A673 (cell line): ENCODE data around the gene CYP2D6. TPM values are rescaled to one million over a fixed set of nuclear protein-coding genes. Genes with fewer than 3 reads are reported as not detected.

Experiments used
- BruUV-seq: library from RNA; stranded (reverse); fragments of 400-500 nt; replicated peaks from 2 replicates; lab custom pipeline; 2021; lab: Mats Ljungman, UMichigan
- CTCF ChIA-PET: fragments of 300-600 bp; sonication (Branson Sonifier 250); formaldehyde crosslinking; loops from one replicate; lab custom pipeline; 2022; ENCODE audit warnings: antibody characterized with exemption; lab: Charles Lee
- POLR2A ChIA-PET: fragments of 300-600 bp; sonication (Branson Sonifier 250); formaldehyde crosslinking; loops from one replicate; lab custom pipeline; 2022; ENCODE audit warnings: antibody characterized with exemption; ENCODE audit not compliant: low non-redundant PET; lab: Charles Lee
- DNase-seq: peaks from one replicate; pipeline ENCODE4 v3.0.0-alpha.2; 2015; ENCODE audit warnings: low spot score
- H3K27ac ChIP-seq: fragments of 200-600 bp; sonication (generic); 2 replicates; pipeline ENCODE4 v1.5.1; 2016; ENCODE audit warnings: mixed run types, low read depth, mild to moderate bottlenecking, mixed read lengths, antibody characterized with exemption, low read length; ENCODE audit not compliant: poor library complexity, severe bottlenecking
- H3K27me3 ChIP-seq: fragments of 200-600 bp; sonication (generic); replicated peaks from 2 replicates; pipeline ENCODE4 v1.6.1; 2017; ENCODE audit warnings: mixed run types, low read depth, mild to moderate bottlenecking, mixed read lengths, antibody characterized with exemption, low read length; ENCODE audit not compliant: insufficient read depth, poor library complexity
- H3K36me3 ChIP-seq: fragments of 200-600 bp; sonication (generic); 2 replicates; pipeline ENCODE4 v1.6.1; 2016; ENCODE audit warnings: mixed run types, mild to moderate bottlenecking, mixed read lengths, antibody characterized with exemption, low read length; ENCODE audit not compliant: insufficient read depth, poor library complexity, severe bottlenecking
- H3K4me1 ChIP-seq: fragments of 200-600 bp; sonication (generic); 2 replicates; pipeline ENCODE4 v1.6.1; 2017; ENCODE audit warnings: mixed run types, mild to moderate bottlenecking, mixed read lengths, antibody characterized with exemption, low read length; ENCODE audit not compliant: insufficient read depth, poor library complexity, severe bottlenecking
- H3K4me3 ChIP-seq: fragments of 200-600 bp; sonication (generic); 2 replicates; pipeline ENCODE4 v1.5.1; 2016; ENCODE audit warnings: low read depth, mixed run types, mild to moderate bottlenecking, mixed read lengths, low read length; ENCODE audit not compliant: poor library complexity, severe bottlenecking
- H3K9me3 ChIP-seq: fragments of 200-600 bp; sonication (generic); 2 replicates; pipeline ENCODE4 v1.6.1; 2016; ENCODE audit warnings: mixed run types, low read depth, mild to moderate bottlenecking, mixed read lengths, antibody characterized with exemption, low read length; ENCODE audit not compliant: poor library complexity, severe bottlenecking
- CTCF ChIP-seq: fragments of 300-800, 200-600 bp; sonication (generic); conservative IDR thresholded peaks from 2 replicates; pipeline ENCODE4 v1.5.1; 2017; ENCODE audit warnings: low read depth, mild to moderate bottlenecking, antibody characterized with exemption, low read length, moderate library complexity, mixed read lengths
- EZH2 ChIP-seq: fragments of 200-600 bp; sonication (generic); IDR thresholded peaks from 2 replicates; pipeline ENCODE4 v1.6.1; 2017; ENCODE audit warnings: borderline replicate concordance, low read depth, mild to moderate bottlenecking, mixed read lengths, antibody characterized with exemption, low read length; ENCODE audit not compliant: poor library complexity, severe bottlenecking
- intact Hi-C: fragments of 100-400 bp; cut with micrococcal nuclease; formaldehyde crosslinking; loops from one replicate; pipeline ENCODE4 v1.10.0; 2022; ENCODE audit not compliant: unreplicated experiment
- total RNA-seq: library from RNA; stranded (reverse); gene quantifications from 2 replicates; pipeline ENCODE4 v1.2.3, GENCODE V29; 2021

The CYP2D6 gene
- total RNA-seq, 1 experiment from 2014 or later, result 2.4 TPM

- no peak for TF ChIP-seq CTCF
- TF ChIP-seq EZH2, result no peak
- no TSS peak for BruUV-seq
- ChIA-PET CTCF (no interaction called here), POLR2A (no interaction called here)
- Histone ChIP-seq H3K27me3 (no peaks in the 10 kb centered on the region), H3K4me3 (no peak overlapping the region), H3K36me3 (no peaks in the 10 kb centered on the region), H3K27ac (no peak overlapping the region), H3K9me3 (no peaks in the 10 kb centered on the region), H3K4me1 (peaks cover 8% of the 10 kb centered on the region)
- intact Hi-C loops, result no loop called here
- DNase-seq, result no peak
Measured at GRCh38 chr22:42177891-42178336, 47.3 kb upstream of the CYP2D6 start.

GRCh38 chr22:42176255-42176915 is 45.8 kb upstream of the CYP2D6 start:
- Histone ChIP-seq H3K27ac (no peak overlapping the region), H3K27me3 (no peaks in the 10 kb centered on the region), H3K9me3 (no peaks in the 10 kb centered on the region), H3K4me1 (peaks cover 23% of the 10 kb centered on the region), H3K4me3 (no peak overlapping the region), H3K36me3 (no peaks in the 10 kb centered on the region)
- BruUV-seq, result no TSS peak
- ChIA-PET POLR2A (no interaction called here), CTCF (no interaction called here)
- DNase-seq, result no peak
- TF ChIP-seq EZH2 (no peak), CTCF (no peak)
- intact Hi-C loops, result no loop called here

GRCh38 chr22:42174062-42174461 is 43.5 kb upstream of the CYP2D6 start:
- ChIA-PET CTCF (no interaction called here), POLR2A (interaction anchor here (0.5 kb wide), 1 partner anchor 17 kb away, joined by 5 read pairs; no protein-coding TSS in a partner anchor)
- no peaks in the 10 kb centered on the region for H3K27me3 ChIP-seq
- no TSS peak for BruUV-seq
- DNase-seq, result no peak
- TF ChIP-seq CTCF, result no peak
- TF ChIP-seq EZH2, result no peak
- intact Hi-C loops, result no loop called here
- peaks cover 6% of the 10 kb centered on the region for H3K36me3 ChIP-seq
- no peak overlapping the region for H3K27ac ChIP-seq
- no peak overlapping the region for H3K4me3 ChIP-seq
- no peaks in the 10 kb centered on the region for H3K9me3 ChIP-seq
- peaks cover 27% of the 10 kb centered on the region for H3K4me1 ChIP-seq
